KMS-11 (cell line): ENCODE measurements around the gene AIFM1.

Experiments used
- H2AFZ ChIP-seq: fragments of 200-600 bp; sonication (generic); 2 replicates; pipeline ENCODE4 v1.6.1; 2016; ENCODE audit warnings: antibody characterized with exemption, mixed run types, low read depth
- H3K27ac ChIP-seq: fragments of 200-600 bp; sonication (generic); 2 replicates; pipeline ENCODE4 v1.6.1; 2016; ENCODE audit warnings: mild to moderate bottlenecking, mixed run types
- H3K27me3 ChIP-seq: fragments of 200-600 bp; sonication (generic); 2 replicates; pipeline ENCODE4 v1.6.1; 2017; ENCODE audit warnings: mild to moderate bottlenecking, low read depth, mixed run types, moderate library complexity; ENCODE audit not compliant: insufficient read depth
- H3K36me3 ChIP-seq: fragments of 200-600 bp; sonication (generic); 2 replicates; pipeline ENCODE4 v1.6.1; 2017; ENCODE audit warnings: mild to moderate bottlenecking, mixed run types; ENCODE audit not compliant: insufficient read depth
- H3K4me1 ChIP-seq: fragments of 200-600 bp; sonication (generic); 2 replicates; pipeline ENCODE4 v1.6.1; 2016; ENCODE audit warnings: mild to moderate bottlenecking, low read depth, mixed run types; ENCODE audit not compliant: poor library complexity, severe bottlenecking
- H3K4me2 ChIP-seq: fragments of 200-600 bp; sonication (generic); 2 replicates; pipeline ENCODE4 v1.7.0; 2016; ENCODE audit warnings: mild to moderate bottlenecking, mixed run types
- H3K4me3 ChIP-seq: fragments of 200-600 bp; sonication (generic); IDR thresholded peaks from 2 replicates; pipeline ENCODE4 v1.6.1; 2017; ENCODE audit warnings: low read depth, low read length, mixed read lengths; ENCODE audit not compliant: insufficient read depth
- H3K79me2 ChIP-seq: fragments of 200-600 bp; sonication (generic); 2 replicates; pipeline ENCODE4 v1.6.1; 2016; ENCODE audit warnings: low read depth, mixed run types; ENCODE audit not compliant: insufficient read depth
- H3K9ac ChIP-seq: fragments of 200-600 bp; sonication (generic); 2 replicates; pipeline ENCODE4 v1.6.1; 2016; ENCODE audit warnings: mild to moderate bottlenecking, mixed run types
- H4K20me1 ChIP-seq: fragments of 200-600 bp; sonication (generic); 2 replicates; pipeline ENCODE4 v1.6.1; 2016; ENCODE audit warnings: mild to moderate bottlenecking, mixed run types; ENCODE audit not compliant: insufficient read depth
- TF ChIP-seq, protein P1 (sequence below): fragments of 200-600 bp; sonication (generic); conservative IDR thresholded peaks from 2 replicates; pipeline ENCODE4 v1.6.1; 2017; ENCODE audit warnings: low read depth, mild to moderate bottlenecking, antibody characterized with exemption, low read length, moderate library complexity, mixed read lengths

The AIFM1 gene

DNA sequence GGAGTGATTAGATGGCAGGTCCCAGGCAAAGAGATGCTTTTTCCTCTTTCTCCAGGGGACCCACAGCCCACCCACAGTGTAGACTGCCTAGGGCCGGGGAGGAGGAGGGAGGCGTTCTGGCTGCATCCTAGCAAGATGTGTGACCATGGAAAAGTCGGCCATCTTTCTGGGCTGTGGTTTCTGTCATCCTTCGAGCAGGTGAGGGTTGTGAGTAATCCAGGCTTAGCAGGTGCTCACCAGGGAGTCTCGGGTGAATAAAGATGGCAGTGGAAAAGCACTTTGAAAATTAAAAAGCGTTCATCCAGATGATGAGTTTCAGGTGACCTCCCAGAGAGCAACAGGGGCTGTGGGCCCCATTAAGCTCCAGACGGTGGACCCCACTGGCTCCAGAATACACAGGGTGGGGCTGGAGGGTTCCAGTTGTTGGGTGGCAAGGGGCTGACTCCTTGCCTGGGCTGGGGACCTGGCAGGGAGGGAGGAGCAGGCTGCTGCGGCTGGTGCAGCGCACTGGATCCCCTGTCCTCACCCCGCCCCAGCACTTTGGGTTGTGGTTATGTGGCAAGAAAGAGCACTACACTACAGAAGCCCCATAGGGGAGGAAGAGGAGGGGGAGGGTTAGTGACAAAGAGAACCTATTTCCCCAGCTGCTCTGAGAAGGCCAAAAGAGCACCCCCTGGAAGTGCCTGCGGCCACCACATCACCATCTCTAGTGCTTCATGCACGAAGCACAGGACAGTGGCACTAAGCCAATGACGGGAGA, 79.0 kb downstream of the AIFM1 start:
- H3K79me2 ChIP-seq = no peaks in the 10 kb centered on the region

DNA sequence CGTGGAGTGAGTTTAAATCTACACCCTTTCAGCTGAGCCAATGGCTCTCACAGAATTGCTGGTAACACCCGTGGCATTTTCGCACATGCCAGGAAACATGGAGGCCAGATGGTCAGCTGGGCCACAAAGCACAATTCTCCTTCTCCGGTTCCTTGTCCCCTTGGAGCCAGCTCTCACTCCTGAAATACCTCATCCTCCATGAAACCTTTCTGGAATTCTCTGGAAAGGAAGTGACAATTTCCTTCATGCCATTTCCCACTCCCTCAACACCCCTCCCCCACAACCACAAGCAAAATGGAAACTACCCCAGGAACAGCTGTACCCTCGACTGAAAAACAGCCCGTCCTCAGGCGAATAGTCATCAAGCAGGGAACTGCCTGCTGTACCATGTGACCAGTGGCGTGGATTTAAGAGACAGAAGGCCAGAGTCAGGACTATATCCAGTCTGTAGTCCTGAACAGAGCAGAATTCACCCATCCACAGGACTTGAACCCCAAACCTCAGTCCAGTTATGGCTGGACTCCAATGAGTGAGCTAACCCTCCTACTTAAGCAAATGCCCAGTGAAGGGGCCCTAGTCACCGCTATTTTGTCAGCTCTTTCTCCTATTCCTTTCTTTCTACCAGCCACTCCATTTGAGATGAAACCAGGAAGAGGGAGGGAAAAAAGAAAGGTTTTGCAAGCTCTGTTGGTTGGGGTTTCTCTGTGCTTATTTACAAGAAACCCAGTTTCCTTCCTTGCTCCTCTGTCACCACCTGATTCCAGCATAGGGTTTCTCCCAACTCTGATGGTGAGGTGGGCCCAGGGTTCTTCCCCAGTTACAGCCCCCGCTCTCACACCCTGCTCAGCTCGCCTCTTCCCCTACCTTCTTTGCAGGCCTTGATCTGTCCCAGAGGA, 79.8 kb downstream of the AIFM1 start:
- peak overlapping the region; percentile 18; the same call in 1 of the 2 replicates for H3K9ac ChIP-seq

More for the DNA sequence above, 79.0 kb downstream of the AIFM1 start:
- Histone ChIP-seq H3K27ac (peak overlapping the region; percentile 59), H3K4me3 (no peak overlapping the region), H3K4me1 (peaks cover 76% of the 10 kb centered on the region), H4K20me1 (no peaks in the 10 kb centered on the region), H3K9ac (peak overlapping the region; percentile 27; the same call in 1 of the 2 replicates), H3K4me2 (peak overlapping the region; percentile 89), H2AFZ (peak overlapping the region; percentile 30; the same call in 1 of the 2 replicates), H3K36me3 (no peaks in the 10 kb centered on the region), H3K27me3 (no peaks in the 10 kb centered on the region)
- TF ChIP-seq, protein P1, sequence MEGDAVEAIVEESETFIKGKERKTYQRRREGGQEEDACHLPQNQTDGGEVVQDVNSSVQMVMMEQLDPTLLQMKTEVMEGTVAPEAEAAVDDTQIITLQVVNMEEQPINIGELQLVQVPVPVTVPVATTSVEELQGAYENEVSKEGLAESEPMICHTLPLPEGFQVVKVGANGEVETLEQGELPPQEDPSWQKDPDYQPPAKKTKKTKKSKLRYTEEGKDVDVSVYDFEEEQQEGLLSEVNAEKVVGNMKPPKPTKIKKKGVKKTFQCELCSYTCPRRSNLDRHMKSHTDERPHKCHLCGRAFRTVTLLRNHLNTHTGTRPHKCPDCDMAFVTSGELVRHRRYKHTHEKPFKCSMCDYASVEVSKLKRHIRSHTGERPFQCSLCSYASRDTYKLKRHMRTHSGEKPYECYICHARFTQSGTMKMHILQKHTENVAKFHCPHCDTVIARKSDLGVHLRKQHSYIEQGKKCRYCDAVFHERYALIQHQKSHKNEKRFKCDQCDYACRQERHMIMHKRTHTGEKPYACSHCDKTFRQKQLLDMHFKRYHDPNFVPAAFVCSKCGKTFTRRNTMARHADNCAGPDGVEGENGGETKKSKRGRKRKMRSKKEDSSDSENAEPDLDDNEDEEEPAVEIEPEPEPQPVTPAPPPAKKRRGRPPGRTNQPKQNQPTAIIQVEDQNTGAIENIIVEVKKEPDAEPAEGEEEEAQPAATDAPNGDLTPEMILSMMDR = no peak

DNA sequence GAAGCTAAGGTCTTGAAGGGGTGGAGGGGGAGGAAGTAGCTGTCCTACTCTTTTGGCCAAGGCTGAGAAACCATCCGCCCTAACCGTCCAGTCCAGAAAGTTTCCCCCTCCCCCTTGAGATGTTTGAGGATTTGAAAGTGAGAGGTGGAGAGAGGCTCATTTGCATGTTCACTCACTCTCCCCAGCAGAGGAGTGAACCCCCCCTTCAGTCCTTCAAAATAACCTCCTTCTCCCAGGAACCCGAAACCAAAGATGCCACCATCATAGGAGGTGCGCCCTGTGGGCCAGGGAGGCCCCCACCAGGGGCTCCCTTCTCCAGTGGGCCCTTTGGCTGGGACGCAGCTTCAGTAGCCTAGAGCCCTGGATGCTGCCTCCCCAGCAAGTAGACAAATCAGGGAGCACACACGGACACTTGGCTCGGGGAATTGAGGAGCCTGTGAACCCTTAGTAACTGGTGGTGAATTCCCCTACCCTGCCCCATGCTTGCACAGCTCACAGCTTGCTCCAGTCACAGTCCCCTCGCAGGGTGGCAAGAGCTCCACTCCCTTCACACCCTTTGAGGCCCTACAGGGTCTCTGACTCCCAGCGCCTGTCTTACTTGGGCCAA, 80.9 kb downstream of the AIFM1 start:
- H3K4me3 ChIP-seq = no peak overlapping the region
- no peak overlapping the region for H3K9ac ChIP-seq

More for the DNA sequence above, 79.8 kb downstream of the AIFM1 start:
- Histone ChIP-seq H3K36me3 (no peaks in the 10 kb centered on the region), H3K4me2 (peak overlapping the region; percentile 89), H3K27ac (peak overlapping the region; percentile 59), H3K27me3 (no peaks in the 10 kb centered on the region), H3K4me1 (peaks cover 79% of the 10 kb centered on the region), H4K20me1 (no peaks in the 10 kb centered on the region), H3K4me3 (no peak overlapping the region), H2AFZ (peak overlapping the region; percentile 30; the same call in 1 of the 2 replicates), H3K79me2 (no peaks in the 10 kb centered on the region)
- TF ChIP-seq, protein P1 = no peak

More for the DNA sequence above, 80.9 kb downstream of the AIFM1 start:
- Histone ChIP-seq H3K79me2 (no peaks in the 10 kb centered on the region), H2AFZ (no peak overlapping the region), H3K27ac (peak overlapping the region; percentile 59), H4K20me1 (no peaks in the 10 kb centered on the region), H3K4me1 (peaks cover 74% of the 10 kb centered on the region), H3K4me2 (peak overlapping the region; percentile 89), H3K27me3 (no peaks in the 10 kb centered on the region), H3K36me3 (no peaks in the 10 kb centered on the region)
- TF ChIP-seq, protein P1 = no peak
